Thyroid gland (tissue), 4 donors: ENCODE measurements around the gene PDE4B. TPM values are rescaled to one million over a fixed set of nuclear protein-coding genes. Genes with fewer than 3 reads are reported as not detected.

ENCODE experiments used
- DNase-seq, 2 donors: peaks; one replicate each; pipeline ENCODE4 v3.0.0-alpha.2; 2019
- H3K27ac ChIP-seq, 3 donors: fragments of 200-600 bp; sonication (generic); 1 replicate in 2 of 3; 2 replicates in 1 of 3; pipeline ENCODE4 v1.5.1; 2016 to 2019; ENCODE audit warnings: mild to moderate bottlenecking in 1 of 3, moderate library complexity in 1 of 3
- H3K27me3 ChIP-seq: fragments of 200-600 bp; sonication (generic); one replicate; pipeline ENCODE4 v1.5.1; 2019
- H3K36me3 ChIP-seq, 2 donors: fragments of 200-600 bp; sonication (generic); one replicate each; pipeline ENCODE4 v1.5.1; 2016 to 2019
- H3K4me1 ChIP-seq, 2 donors: fragments of 200-600 bp; sonication (generic); one replicate each; pipeline ENCODE4 v1.5.1; 2017 to 2019
- H3K4me3 ChIP-seq, 3 donors: fragments of 200-600 bp; sonication (generic); replicated peaks in 1 of 3; 1 replicate in 2 of 3; 2 replicates in 1 of 3; pipeline ENCODE4 v1.5.1; 2016; ENCODE audit warnings: mild to moderate bottlenecking in 1 of 3
- H3K9me3 ChIP-seq: fragments of 200-600 bp; sonication (generic); one replicate; pipeline ENCODE4 v1.5.1; 2017
- CTCF ChIP-seq, 6 experiments: fragments of 200-600 bp in 3 of 6; fragments of 450-650 bp in 3 of 6; sonication (generic) in 3 of 6; IDR thresholded peaks; one replicate each; pipeline ENCODE4 v1.5.1; 2016 to 2019; ENCODE audit warnings: antibody characterized with exemption in 6 of 6, mild to moderate bottlenecking in 2 of 6, inconsistent platforms in 1 of 6, moderate library complexity in 1 of 6
- POLR2A ChIP-seq, 2 donors: fragments of 450-650 bp; IDR thresholded peaks; one replicate each; pipeline ENCODE4 v1.6.1; 2017; ENCODE audit warnings: antibody characterized with exemption in 2 of 2, mild to moderate bottlenecking in 2 of 2, moderate library complexity in 1 of 2
- WGBS, 2 donors: methylation state at CpG; one replicate each; pipeline ENCODE4 v1.1.5; 2017; 5-methylcytosine and 5-hydroxymethylcytosine counted together
- intact Hi-C: fragments of 100-400 bp; cut with DNase I; formaldehyde crosslinking; loops from one replicate; pipeline ENCODE4 v1.15.1; 2023
- total RNA-seq, 4 donors: library from RNA; depleted of rRNA; stranded (reverse); fragments of >200 nt; gene quantifications; one replicate each; pipeline ENCODE4 v1.2.3, GENCODE V29; 2016

Gene PDE4B
- total RNA-seq, 4 donors from 2014 or later: 9.6 to 21.3 (median 15.0) TPM

DNA sequence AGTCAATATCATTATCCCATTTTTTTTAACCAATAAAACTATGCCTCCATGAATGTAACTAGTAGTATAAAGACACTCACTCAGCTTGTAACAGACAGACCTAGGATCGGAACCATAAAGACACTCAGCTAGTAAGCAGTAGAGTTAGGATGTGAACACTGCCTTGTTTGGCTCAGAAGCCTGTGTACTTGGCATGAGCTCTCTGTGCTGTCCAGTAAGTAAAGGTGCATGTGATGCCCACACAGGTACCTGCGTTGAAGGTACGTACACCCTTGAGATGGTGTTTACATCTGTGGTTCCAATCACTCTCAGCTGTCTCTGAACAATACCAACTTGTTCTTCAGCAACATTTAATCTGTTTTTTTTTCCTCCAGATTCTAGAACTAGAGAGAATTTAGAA, 489.1 kb downstream of the PDE4B start:
- TF ChIP-seq POLR2A (IDR thresholded peaks at IDR 0.05): no peak
- no peak for TF ChIP-seq CTCF (IDR thresholded peaks at IDR 0.05)
- H3K27me3 ChIP-seq: no peaks in the 10 kb centered on the region
- no peaks in the 10 kb centered on the region for H3K9me3 ChIP-seq
- H3K27ac ChIP-seq: peak overlapping the region in 1 of 3 donors; percentile 11
- no peaks in the 10 kb centered on the region for H3K36me3 ChIP-seq
- intact Hi-C loops: no loop called here
- H3K4me3 ChIP-seq: no peak overlapping the region
- no peak for DNase-seq
- WGBS, 2 donors: 93 to 95% methylated on average over 3 of the region's 3 CpGs
- peaks cover 11 to 20% of the 10 kb centered on the region in 2 donors for H3K4me1 ChIP-seq

DNA sequence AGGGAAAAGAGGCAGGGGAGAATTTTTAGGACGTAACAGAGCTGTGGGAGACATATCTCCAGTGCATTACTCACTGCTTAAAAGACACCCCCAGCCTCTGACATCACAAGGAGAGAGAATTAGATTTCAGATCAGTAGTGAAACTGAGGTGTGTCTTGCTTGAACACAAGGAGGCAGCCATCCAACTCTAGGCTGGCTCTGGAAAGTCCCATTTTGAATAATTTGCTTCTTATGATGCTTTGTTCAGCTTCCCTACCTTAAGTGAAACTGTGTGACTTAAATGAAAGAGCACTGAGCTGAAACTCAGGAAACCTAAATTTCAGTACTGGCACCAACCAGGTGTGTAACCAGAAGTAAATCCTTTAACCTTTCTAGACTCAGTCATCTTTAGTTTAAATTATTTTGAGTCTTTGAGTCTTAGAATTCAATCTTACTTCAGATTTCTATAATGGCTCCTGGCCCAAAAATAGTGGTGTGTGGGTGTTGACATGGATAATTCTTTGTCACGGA, 489.7 kb downstream of the PDE4B start:
- H3K4me3 ChIP-seq: no peak overlapping the region
- no peaks in the 10 kb centered on the region for H3K36me3 ChIP-seq
- peak in 1 of 2 donors; percentile 32 for DNase-seq
- TF ChIP-seq CTCF (IDR thresholded peaks at IDR 0.05) (no peak), POLR2A (IDR thresholded peaks at IDR 0.05) (no peak)
- H3K27ac ChIP-seq: peak overlapping the region in 2 of 3 donors; percentile 11 to 19
- H3K9me3 ChIP-seq: no peaks in the 10 kb centered on the region
- no peaks in the 10 kb centered on the region for H3K27me3 ChIP-seq
- peaks cover 11 to 20% of the 10 kb centered on the region in 2 donors for H3K4me1 ChIP-seq
- intact Hi-C loops: no loop called here
- 50 to 71% methylated on average over 2 of the region's 2 CpGs for WGBS, 2 donors

GRCh38 chr1:66282891-66283621, 490.4 kb downstream of the PDE4B start:
- H3K27ac ChIP-seq: peak overlapping the region in 2 of 3 donors; percentile 9 to 19
- no peaks in the 10 kb centered on the region for H3K27me3 ChIP-seq
- H3K4me1 ChIP-seq: peaks cover 11 to 16% of the 10 kb centered on the region in 2 donors
- H3K36me3 ChIP-seq: no peaks in the 10 kb centered on the region
- TF ChIP-seq POLR2A (IDR thresholded peaks at IDR 0.05) (no peak), CTCF (IDR thresholded peaks at IDR 0.05) (no peak)
- H3K4me3 ChIP-seq: no peak overlapping the region
- WGBS, 2 donors: 95 to 97% methylated on average over 3 of the region's 3 CpGs
- H3K9me3 ChIP-seq: no peaks in the 10 kb centered on the region
- DNase-seq: no peak
- intact Hi-C loops: no loop called here

DNA sequence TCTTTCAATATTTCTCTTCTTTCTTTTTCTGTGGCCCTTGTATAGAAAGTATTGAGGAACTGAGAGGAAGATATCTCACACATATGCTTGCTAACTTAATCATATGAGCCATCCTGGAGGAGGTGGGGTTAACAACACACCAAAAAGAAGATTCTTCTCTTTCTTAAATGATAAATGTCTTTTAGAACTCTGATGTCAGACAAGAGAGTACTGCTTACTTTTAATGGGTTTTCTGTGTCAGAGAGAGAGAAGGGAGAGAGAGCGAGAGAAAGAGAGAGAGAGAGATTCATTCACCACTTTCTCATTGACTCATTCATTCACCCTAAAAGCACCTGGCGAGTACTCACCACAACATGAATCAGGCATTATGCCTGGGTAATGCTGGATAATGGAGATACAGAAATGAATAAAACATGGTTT, 490.9 kb downstream of the PDE4B start:
- WGBS, 2 donors: 85 to 94% methylated on average over 2 of the region's 2 CpGs
- DNase-seq: no peak
- H3K4me1 ChIP-seq: peaks cover 8 to 16% of the 10 kb centered on the region in 2 donors
- H3K27me3 ChIP-seq: no peaks in the 10 kb centered on the region
- intact Hi-C loops: no loop called here
- H3K4me3 ChIP-seq: no peak overlapping the region
- H3K27ac ChIP-seq: peak overlapping the region in 1 of 3 donors; percentile 9
- no peaks in the 10 kb centered on the region for H3K36me3 ChIP-seq
- no peaks in the 10 kb centered on the region for H3K9me3 ChIP-seq
- TF ChIP-seq CTCF (IDR thresholded peaks at IDR 0.05): no peak
- TF ChIP-seq POLR2A (IDR thresholded peaks at IDR 0.05): no peak

DNA sequence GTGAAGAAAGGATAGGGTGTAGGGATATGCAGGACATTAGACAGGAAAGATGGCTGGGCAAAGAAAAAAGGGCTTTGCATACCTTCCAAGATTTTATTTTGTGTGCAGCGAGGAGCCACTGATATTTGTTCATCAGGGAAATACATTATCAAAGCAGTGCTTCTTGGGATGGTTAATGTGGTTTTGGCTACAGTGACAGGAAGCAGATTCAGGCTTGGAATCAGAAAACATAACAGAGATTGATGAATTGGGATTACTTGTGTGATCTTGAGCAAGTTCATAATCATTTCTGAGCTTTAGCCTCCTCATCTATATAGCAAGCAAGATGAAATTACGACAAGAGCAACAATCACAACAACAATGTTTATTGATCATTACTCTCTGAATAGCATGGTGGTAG, 492.1 kb downstream of the PDE4B start:
- H3K9me3 ChIP-seq: no peaks in the 10 kb centered on the region
- WGBS, 2 donors: 90 to 92% methylated on average over 2 of the region's 2 CpGs
- intact Hi-C loops: no loop called here
- no peak overlapping the region for H3K27ac ChIP-seq
- H3K27me3 ChIP-seq: no peaks in the 10 kb centered on the region
- no peak for TF ChIP-seq CTCF (IDR thresholded peaks at IDR 0.05)
- TF ChIP-seq POLR2A (IDR thresholded peaks at IDR 0.05): no peak
- no peak overlapping the region for H3K4me3 ChIP-seq
- H3K36me3 ChIP-seq: no peaks in the 10 kb centered on the region
- H3K4me1 ChIP-seq: peaks cover 8 to 16% of the 10 kb centered on the region in 2 donors
- DNase-seq: no peak
